Fibroblast of lung (primary cell): ENCODE measurements around the gene MINK1.

Experiments
- CTCF ChIP-seq, 2 donors: IDR thresholded peaks in 1 of 2; conservative IDR thresholded peaks in 1 of 2; 1 replicate in 1 of 2; 2 replicates in 1 of 2; pipeline ENCODE4 v1.5.1; 2011 to 2012; ENCODE audit warnings: low read length in 2 of 2, control low read depth in 1 of 2, inconsistent platforms in 1 of 2, low read depth in 1 of 2, mild to moderate bottlenecking in 1 of 2
- EZH2 ChIP-seq: IDR thresholded peaks from 2 replicates; pipeline ENCODE4 v1.5.1; 2012; ENCODE audit warnings: low read length, control low read depth, mild to moderate bottlenecking; ENCODE audit errors: missing control alignments

GRCh38 chr17:4933646-4934045 lies 100.5 kb downstream of the MINK1 start:
- TF ChIP-seq CTCF (conservative IDR thresholded peaks at IDR 0.05 in 1 of 2, IDR thresholded peaks at IDR 0.05 in 1 of 2; ENCODE audit: low read depth in 1 of 2, low read length in 2 of 2): no peak
- TF ChIP-seq EZH2: no peak
